Upper lobe of left lung (tissue), 6 donors: Measurements from ENCODE around the gene PPP2R2D. TPM values are rescaled to one million over a fixed set of nuclear protein-coding genes. Genes with fewer than 3 reads are reported as not detected.

Experiments used
- ATAC-seq, 2 donors: fragments of 200-7000 bp; cut with Tn5 transposase; one replicate each; pipeline ENCODE4 v1.9.1; 2022; ENCODE audit warnings: mild to moderate bottlenecking in 2 of 2, moderate library complexity in 2 of 2; ENCODE audit not compliant: low FRiP score in 2 of 2
- DNase-seq, 2 donors: peaks; one replicate each; pipeline ENCODE4 v3.0.0-alpha.2; 2019 to 2020
- H3K27ac ChIP-seq, 4 donors: fragments of 200-600 bp; sonication (generic); one replicate each; pipeline ENCODE4 v1.5.1; 2016 to 2019
- H3K27me3 ChIP-seq, 4 donors: fragments of 200-600 bp; sonication (generic); one replicate each; pipeline ENCODE4 v1.5.1; 2017 to 2019
- H3K36me3 ChIP-seq, 4 donors: fragments of 200-600 bp; sonication (generic); one replicate each; pipeline ENCODE4 v1.5.1; 2016 to 2019
- H3K4me1 ChIP-seq, 4 donors: fragments of 200-600 bp; sonication (generic); one replicate each; pipeline ENCODE4 v1.5.1; 2018 to 2019
- H3K4me3 ChIP-seq, 4 donors: fragments of 200-600 bp; sonication (generic); one replicate each; pipeline ENCODE4 v1.5.1; 2017 to 2019; ENCODE audit warnings: mild to moderate bottlenecking in 2 of 4, moderate library complexity in 1 of 4
- H3K9me3 ChIP-seq, 4 donors: fragments of 200-600 bp; sonication (generic); one replicate each; pipeline ENCODE4 v1.5.1; 2018 to 2019
- EP300 ChIP-seq, 4 donors: sonication (generic); formaldehyde crosslinking; IDR thresholded peaks; one replicate each; pipeline ENCODE4 v1.5.1; 2017; ENCODE audit warnings: antibody characterized with exemption in 4 of 4, control low read depth in 2 of 4
- POLR2A ChIP-seq, 4 donors: fragments of 450-650 bp; IDR thresholded peaks; one replicate each; pipeline ENCODE4 v1.5.1; 2016 to 2017; ENCODE audit warnings: antibody characterized with exemption in 4 of 4, mild to moderate bottlenecking in 2 of 4
- POLR2AphosphoS5 ChIP-seq, 2 donors: sonication (generic); formaldehyde crosslinking; IDR thresholded peaks; one replicate each; pipeline ENCODE4 v1.5.1; 2017; ENCODE audit warnings: antibody characterized with exemption in 2 of 2
- WGBS, 2 donors: methylation state at CpG; one replicate each; pipeline ENCODE4 v1.1.5; 2017 to 2018; 5-methylcytosine and 5-hydroxymethylcytosine counted together
- total RNA-seq, 6 donors: library from RNA; depleted of rRNA in 4 of 6; stranded (reverse); fragments of >200 nt in 4 of 6; gene quantifications; one replicate each; pipeline versions ENCODE4 v1.1.0 to v1.2.1, GENCODE V29; 2016 to 2021
- TF ChIP-seq, protein P1 (sequence below), 6 experiments: fragments of 450-650 bp in 4 of 6; fragments of 200-600 bp in 2 of 6; sonication (generic) in 2 of 6; IDR thresholded peaks; one replicate each; pipeline ENCODE4 v1.5.1; 2016 to 2019; ENCODE audit warnings: antibody characterized with exemption in 6 of 6
- donor health status: DM: no; HTN: no; CAD: no; lungs with moderate emphysema.
- donor health status: DM: no; HTN: yes; CAD: no; lungs with severe emphysema.

The PPP2R2D gene
- total RNA-seq, 6 donors from 2014 or later = 20.5 to 60.8 (median 28.7) TPM

DNA sequence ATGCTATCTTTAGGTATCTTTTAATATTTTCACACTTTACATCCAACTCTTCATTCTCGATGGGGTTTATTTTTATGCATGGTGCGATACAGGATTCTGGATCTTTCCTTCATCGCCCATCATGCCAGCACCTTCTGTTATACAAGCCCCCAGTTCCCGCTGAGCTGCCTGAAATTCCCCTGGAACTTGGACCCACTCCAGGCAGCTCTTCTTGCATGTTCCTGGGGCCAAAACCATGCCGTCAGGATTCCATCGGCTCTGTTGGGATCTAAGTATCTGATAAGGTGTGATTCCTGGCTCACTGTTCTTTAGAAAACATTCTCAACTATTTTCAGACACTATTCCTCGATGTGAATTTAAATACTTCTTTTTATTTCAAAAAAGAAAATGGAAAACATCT is 40.5 kb upstream of the PPP2R2D start:
- no peaks in the 10 kb centered on the region for H3K27me3 ChIP-seq

DNA sequence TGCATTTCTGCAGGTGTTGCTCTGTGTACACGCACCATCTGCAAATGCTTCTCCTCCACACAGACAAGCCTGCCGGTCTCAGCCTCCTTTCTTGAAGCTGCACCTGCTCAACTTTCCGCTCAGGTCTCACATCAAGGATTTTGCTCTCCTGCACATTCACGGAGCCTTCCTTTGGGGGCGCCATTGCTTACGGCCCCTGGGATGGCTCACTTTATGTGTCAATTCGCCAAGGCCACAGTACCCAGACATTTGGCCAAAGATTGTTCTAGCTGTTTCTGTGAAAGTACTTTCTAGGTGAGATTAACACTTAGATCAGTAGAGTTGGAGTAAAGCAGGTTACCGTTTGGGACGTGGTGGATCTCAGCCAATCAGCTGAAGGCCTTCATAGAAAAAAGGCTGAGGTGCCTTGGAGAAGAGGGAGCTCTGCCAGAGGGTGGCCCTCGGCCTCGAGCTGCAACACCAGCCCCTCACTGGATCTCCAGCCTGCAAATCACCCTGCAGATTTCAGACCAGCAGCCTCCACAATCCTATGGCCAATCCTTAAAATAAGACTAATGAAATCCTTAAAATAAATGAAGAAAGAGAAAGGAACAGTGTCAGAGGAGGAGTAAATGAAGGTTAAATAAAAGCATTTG is 39.9 kb upstream of the PPP2R2D start:
- no peak for TF ChIP-seq POLR2AphosphoS5 (IDR thresholded peaks at IDR 0.05)
- TF ChIP-seq POLR2A (IDR thresholded peaks at IDR 0.05) = no peak
- no peak for TF ChIP-seq EP300 (IDR thresholded peaks at IDR 0.05)
- TF ChIP-seq, protein P1, sequence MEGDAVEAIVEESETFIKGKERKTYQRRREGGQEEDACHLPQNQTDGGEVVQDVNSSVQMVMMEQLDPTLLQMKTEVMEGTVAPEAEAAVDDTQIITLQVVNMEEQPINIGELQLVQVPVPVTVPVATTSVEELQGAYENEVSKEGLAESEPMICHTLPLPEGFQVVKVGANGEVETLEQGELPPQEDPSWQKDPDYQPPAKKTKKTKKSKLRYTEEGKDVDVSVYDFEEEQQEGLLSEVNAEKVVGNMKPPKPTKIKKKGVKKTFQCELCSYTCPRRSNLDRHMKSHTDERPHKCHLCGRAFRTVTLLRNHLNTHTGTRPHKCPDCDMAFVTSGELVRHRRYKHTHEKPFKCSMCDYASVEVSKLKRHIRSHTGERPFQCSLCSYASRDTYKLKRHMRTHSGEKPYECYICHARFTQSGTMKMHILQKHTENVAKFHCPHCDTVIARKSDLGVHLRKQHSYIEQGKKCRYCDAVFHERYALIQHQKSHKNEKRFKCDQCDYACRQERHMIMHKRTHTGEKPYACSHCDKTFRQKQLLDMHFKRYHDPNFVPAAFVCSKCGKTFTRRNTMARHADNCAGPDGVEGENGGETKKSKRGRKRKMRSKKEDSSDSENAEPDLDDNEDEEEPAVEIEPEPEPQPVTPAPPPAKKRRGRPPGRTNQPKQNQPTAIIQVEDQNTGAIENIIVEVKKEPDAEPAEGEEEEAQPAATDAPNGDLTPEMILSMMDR (IDR thresholded peaks at IDR 0.05) = no peak
- peak in 1 of 2 donors; percentile 6 for DNase-seq
- Histone ChIP-seq H3K36me3 (no peaks in the 10 kb centered on the region), H3K27ac (no peak overlapping the region), H3K27me3 (no peaks in the 10 kb centered on the region), H3K4me1 (no peaks in the 10 kb centered on the region), H3K4me3 (no peak overlapping the region), H3K9me3 (no peaks in the 10 kb centered on the region)
- ATAC-seq = no peak
- WGBS, 2 donors = 35 to 53% methylated on average over 11 of the region's 11 CpGs

More for the DNA sequence above, 40.5 kb upstream of the PPP2R2D start:
- ATAC-seq = no peak
- Histone ChIP-seq H3K4me3 (no peak overlapping the region), H3K36me3 (no peaks in the 10 kb centered on the region), H3K4me1 (no peaks in the 10 kb centered on the region), H3K9me3 (no peaks in the 10 kb centered on the region), H3K27ac (no peak overlapping the region)
- no peak for TF ChIP-seq POLR2A (IDR thresholded peaks at IDR 0.05)
- TF ChIP-seq POLR2AphosphoS5 (IDR thresholded peaks at IDR 0.05) = no peak
- TF ChIP-seq EP300 (IDR thresholded peaks at IDR 0.05) = no peak
- peak in 1 of 2 donors; percentile 7 for DNase-seq
- WGBS, 2 donors = 63 to 66% methylated on average over 7 of the region's 7 CpGs

DNA sequence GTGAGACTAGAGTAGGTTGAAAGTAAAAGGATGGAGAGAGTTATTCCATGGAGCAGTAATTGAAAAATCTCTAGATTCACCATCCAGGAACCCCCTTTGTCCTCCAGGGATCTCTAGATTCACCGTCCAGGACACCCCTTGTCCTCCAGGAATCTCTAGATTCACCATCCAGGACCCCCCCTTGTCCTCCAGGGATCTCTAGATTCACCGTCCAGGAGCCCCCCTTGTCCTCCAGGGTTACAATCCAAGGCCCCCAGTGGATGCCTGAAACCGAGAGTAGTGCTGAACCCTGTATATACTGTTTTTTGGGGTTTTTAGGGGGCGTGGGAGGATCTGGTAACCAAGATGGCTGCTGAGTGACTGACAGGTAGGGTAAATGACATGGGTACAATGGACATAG is 38.3 kb upstream of the PPP2R2D start:
- no peaks in the 10 kb centered on the region for H3K4me1 ChIP-seq
- whole genome bisulfite sequencing, 2 donors = 58 to 81% methylated on average over 4 of the region's 4 CpGs
- no peak overlapping the region for H3K27ac ChIP-seq
- no peak for ATAC-seq
- TF ChIP-seq POLR2A (IDR thresholded peaks at IDR 0.05) = no peak
- no peak for TF ChIP-seq POLR2AphosphoS5 (IDR thresholded peaks at IDR 0.05)
- TF ChIP-seq, protein P1 (IDR thresholded peaks at IDR 0.05) = no peak
- no peak for TF ChIP-seq EP300 (IDR thresholded peaks at IDR 0.05)
- DNase-seq = no peak
- H3K9me3 ChIP-seq = no peaks in the 10 kb centered on the region
- H3K27me3 ChIP-seq = no peaks in the 10 kb centered on the region
- H3K36me3 ChIP-seq = no peaks in the 10 kb centered on the region
- no peak overlapping the region for H3K4me3 ChIP-seq

DNA sequence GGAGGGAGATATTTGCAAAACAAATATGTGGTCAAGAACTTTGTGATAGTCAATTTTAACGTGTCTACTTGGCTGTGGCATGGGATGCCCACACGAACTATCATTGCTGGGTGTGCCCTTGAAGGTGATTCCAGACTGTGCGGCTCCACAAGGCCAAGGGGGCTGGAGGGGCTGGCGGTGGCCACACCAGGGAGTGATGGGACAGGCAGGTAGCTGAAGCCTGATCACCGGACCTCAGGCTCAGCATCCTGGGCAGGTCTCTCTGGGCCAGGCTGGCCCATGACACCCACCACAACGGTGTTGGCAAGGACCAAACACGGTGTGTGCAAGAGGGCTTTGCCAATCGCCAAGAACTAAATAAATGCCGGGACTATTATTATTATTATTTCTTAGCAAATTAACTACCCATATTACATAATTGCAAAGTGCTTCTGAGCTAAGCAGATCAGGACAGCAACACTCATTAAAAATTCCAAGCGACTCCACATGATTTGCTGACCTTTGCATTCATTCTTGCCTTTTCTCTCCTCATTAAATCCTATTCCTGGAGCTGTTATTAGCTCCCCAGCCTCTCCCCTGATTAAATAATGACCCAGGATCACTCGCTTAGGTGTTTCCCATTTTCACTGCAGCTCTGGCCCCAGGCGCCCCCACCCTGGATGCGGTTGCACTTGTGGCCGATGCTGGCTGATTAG is 35.4 kb upstream of the PPP2R2D start:
- peak in 1 of 2 donors; percentile 15 for ATAC-seq
- Histone ChIP-seq H3K27ac (no peak overlapping the region), H3K4me1 (no peaks in the 10 kb centered on the region), H3K36me3 (no peaks in the 10 kb centered on the region), H3K27me3 (no peaks in the 10 kb centered on the region), H3K4me3 (no peak overlapping the region), H3K9me3 (no peaks in the 10 kb centered on the region)
- DNase-seq = peak in 1 of 2 donors; percentile 34
- 79 to 80% methylated on average over 12 to 14 of the region's 14 CpGs for WGBS, 2 donors
- TF ChIP-seq POLR2AphosphoS5 (IDR thresholded peaks at IDR 0.05) (no peak), EP300 (IDR thresholded peaks at IDR 0.05) (no peak), POLR2A (IDR thresholded peaks at IDR 0.05) (no peak)
- TF ChIP-seq, protein P1 (IDR thresholded peaks at IDR 0.05) = no peak

DNA sequence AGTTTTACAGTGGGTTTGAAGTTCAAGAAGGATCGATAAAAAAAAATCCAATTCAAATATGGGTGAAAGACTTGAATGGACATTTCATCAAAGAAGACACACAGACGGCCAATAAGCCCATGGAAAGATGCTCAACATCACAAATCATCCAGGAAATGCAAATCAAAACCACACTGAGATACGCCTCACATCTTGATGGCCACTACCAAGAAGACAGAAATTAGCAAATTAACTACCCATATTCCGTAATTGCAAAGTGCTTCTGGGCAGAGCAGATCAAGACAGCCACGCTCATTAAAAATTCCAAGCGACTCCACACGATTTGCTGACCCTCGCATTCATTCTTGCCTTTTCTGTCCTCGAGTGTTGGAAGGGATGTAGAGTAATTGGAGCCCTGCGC is 34.1 kb upstream of the PPP2R2D start:
- WGBS, 2 donors = 73 to 78% methylated on average over 10 of the region's 10 CpGs
- no peak overlapping the region for H3K27ac ChIP-seq
- H3K36me3 ChIP-seq = no peaks in the 10 kb centered on the region
- no peaks in the 10 kb centered on the region for H3K9me3 ChIP-seq
- ATAC-seq (no peak), DNase-seq (no peak)
- H3K4me3 ChIP-seq = no peak overlapping the region
- H3K27me3 ChIP-seq = no peaks in the 10 kb centered on the region
- no peaks in the 10 kb centered on the region for H3K4me1 ChIP-seq
- TF ChIP-seq, protein P1 (IDR thresholded peaks at IDR 0.05) = no peak
- no peak for TF ChIP-seq EP300 (IDR thresholded peaks at IDR 0.05)
- no peak for TF ChIP-seq POLR2AphosphoS5 (IDR thresholded peaks at IDR 0.05)
- no peak for TF ChIP-seq POLR2A (IDR thresholded peaks at IDR 0.05)
